Adrenal gland (tissue), 5 donors: ENCODE measurements around the gene RIT2.

Experiments
- POLR2A ChIP-seq, 2 donors: fragments of 450-650 bp; IDR thresholded peaks; one replicate each; pipeline ENCODE4 v1.6.1; 2017; ENCODE audit warnings: antibody characterized with exemption in 2 of 2, mild to moderate bottlenecking in 2 of 2, moderate library complexity in 1 of 2
- TF ChIP-seq, protein P1 (sequence below), 6 experiments: fragments of 450-650 bp in 4 of 6; fragments of 200-600 bp in 2 of 6; sonication (generic) in 1 of 6; IDR thresholded peaks; 1 replicate in 5 of 6; 2 replicates in 1 of 6; pipeline versions ENCODE4 v1.5.1 to v1.8.0; 2016 to 2021; ENCODE audit warnings: antibody characterized with exemption in 6 of 6, mild to moderate bottlenecking in 2 of 6, moderate library complexity in 1 of 6
- donor health status: DM: no; HTN: no; CAD: no.

DNA sequence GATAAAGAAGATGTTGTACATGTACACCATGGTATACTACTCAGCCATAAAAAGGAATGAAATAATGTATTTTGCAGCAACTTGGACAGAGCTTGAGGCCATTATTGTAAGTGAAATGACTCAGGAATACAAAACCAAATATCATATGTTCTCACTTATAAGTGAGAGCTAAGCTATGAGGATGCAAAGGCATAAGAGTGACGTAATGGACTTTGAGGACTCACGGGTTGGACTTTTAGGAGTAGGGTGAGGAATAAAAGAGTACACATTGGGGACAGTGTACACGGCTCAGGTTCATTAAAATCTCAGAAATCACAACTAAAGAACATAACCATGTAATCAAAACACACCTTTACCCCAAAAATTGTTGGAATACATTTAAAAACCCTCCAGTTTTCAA, 206.4 kb downstream of the RIT2 start:
- TF ChIP-seq, protein P1, sequence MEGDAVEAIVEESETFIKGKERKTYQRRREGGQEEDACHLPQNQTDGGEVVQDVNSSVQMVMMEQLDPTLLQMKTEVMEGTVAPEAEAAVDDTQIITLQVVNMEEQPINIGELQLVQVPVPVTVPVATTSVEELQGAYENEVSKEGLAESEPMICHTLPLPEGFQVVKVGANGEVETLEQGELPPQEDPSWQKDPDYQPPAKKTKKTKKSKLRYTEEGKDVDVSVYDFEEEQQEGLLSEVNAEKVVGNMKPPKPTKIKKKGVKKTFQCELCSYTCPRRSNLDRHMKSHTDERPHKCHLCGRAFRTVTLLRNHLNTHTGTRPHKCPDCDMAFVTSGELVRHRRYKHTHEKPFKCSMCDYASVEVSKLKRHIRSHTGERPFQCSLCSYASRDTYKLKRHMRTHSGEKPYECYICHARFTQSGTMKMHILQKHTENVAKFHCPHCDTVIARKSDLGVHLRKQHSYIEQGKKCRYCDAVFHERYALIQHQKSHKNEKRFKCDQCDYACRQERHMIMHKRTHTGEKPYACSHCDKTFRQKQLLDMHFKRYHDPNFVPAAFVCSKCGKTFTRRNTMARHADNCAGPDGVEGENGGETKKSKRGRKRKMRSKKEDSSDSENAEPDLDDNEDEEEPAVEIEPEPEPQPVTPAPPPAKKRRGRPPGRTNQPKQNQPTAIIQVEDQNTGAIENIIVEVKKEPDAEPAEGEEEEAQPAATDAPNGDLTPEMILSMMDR (IDR thresholded peaks at IDR 0.05): no peak
- no peak for TF ChIP-seq POLR2A (IDR thresholded peaks at IDR 0.05)
